HL-60 (cell line): ENCODE data around the gene HS3ST5.

ENCODE experiments used
- CTCF ChIP-seq: IDR thresholded peaks from one replicate; pipeline ENCODE4 v1.5.1; 2011; ENCODE audit warnings: low read length, control low read depth, inconsistent platforms; ENCODE audit not compliant: insufficient read depth
- GABPA ChIP-seq: IDR thresholded peaks from 2 replicates; pipeline ENCODE4 v1.6.1; 2012; ENCODE audit warnings: low read depth
- POLR2AphosphoS5 ChIP-seq: IDR thresholded peaks from 2 replicates; pipeline ENCODE4 v1.6.1; 2012; ENCODE audit warnings: low read depth
- REST ChIP-seq: IDR thresholded peaks from 2 replicates; pipeline ENCODE4 v1.6.1; 2012; ENCODE audit warnings: low read depth; ENCODE audit not compliant: insufficient replicate concordance

GRCh38 chr6:114327074-114327473 is 15.7 kb downstream of the HS3ST5 start:
- TF ChIP-seq CTCF (no peak), POLR2AphosphoS5 (no peak), REST (no peak), GABPA (no peak)
